GM12891 (cell line): ENCODE measurements around the gene ORC1.
A peak's percentile ranks its signal among the peaks of the same experiment; 100 is the strongest.

Experiments used
- POLR2A ChIP-seq: IDR thresholded peaks from 2 replicates; pipeline ENCODE4 v1.6.1; 2011; ENCODE audit warnings: low read depth, low read length, control low read depth
- POLR2AphosphoS5 ChIP-seq: IDR thresholded peaks from 2 replicates; pipeline ENCODE4 v1.6.1; 2011; ENCODE audit warnings: low read depth, low read length, control low read depth
- TAF1 ChIP-seq: IDR thresholded peaks from 2 replicates; pipeline ENCODE4 v1.6.1; 2011; ENCODE audit warnings: low read depth, low read length, control low read depth

GRCh38 chr1:52404116-52404974 lies at the start of gene ORC1, which contains the start of gene PRPF38A:
- TF ChIP-seq POLR2AphosphoS5 = peak; percentile 95
- peak; percentile 94 for TF ChIP-seq POLR2A
- TF ChIP-seq TAF1 = peak; percentile 66
